OCI-LY3 (cell line): ENCODE results near the gene FIZ1.

Experiments used
- EZH2phosphoT487 ChIP-seq: fragments of 200-600 bp; shearing (Covaris generic); IDR thresholded peaks from 2 replicates; pipeline ENCODE4 v1.6.1; 2018; ENCODE audit warnings: antibody characterized with exemption, mixed run types, low read depth
- TF ChIP-seq, protein P1 (sequence below): fragments of 200-600, 300-600 bp; sonication (generic); IDR thresholded peaks from 2 replicates; pipeline ENCODE4 v1.5.1; 2014; ENCODE audit warnings: antibody characterized with exemption, low read length, low read depth

GRCh38 chr19:55566823-55567222 lies 32.5 kb downstream of the FIZ1 start:
- TF ChIP-seq, protein P1, sequence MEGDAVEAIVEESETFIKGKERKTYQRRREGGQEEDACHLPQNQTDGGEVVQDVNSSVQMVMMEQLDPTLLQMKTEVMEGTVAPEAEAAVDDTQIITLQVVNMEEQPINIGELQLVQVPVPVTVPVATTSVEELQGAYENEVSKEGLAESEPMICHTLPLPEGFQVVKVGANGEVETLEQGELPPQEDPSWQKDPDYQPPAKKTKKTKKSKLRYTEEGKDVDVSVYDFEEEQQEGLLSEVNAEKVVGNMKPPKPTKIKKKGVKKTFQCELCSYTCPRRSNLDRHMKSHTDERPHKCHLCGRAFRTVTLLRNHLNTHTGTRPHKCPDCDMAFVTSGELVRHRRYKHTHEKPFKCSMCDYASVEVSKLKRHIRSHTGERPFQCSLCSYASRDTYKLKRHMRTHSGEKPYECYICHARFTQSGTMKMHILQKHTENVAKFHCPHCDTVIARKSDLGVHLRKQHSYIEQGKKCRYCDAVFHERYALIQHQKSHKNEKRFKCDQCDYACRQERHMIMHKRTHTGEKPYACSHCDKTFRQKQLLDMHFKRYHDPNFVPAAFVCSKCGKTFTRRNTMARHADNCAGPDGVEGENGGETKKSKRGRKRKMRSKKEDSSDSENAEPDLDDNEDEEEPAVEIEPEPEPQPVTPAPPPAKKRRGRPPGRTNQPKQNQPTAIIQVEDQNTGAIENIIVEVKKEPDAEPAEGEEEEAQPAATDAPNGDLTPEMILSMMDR: no peak
- TF ChIP-seq EZH2phosphoT487: no peak
